Measurements from ENCODE around the gene CMPK2. TPM values are rescaled to one million over a fixed set of nuclear protein-coding genes. Genes with fewer than 3 reads are reported as not detected.

The CMPK2 gene
- total RNA-seq, 1 experiment from 2014 or later: 2.6 TPM

- DNase-seq (ENCODE audit: low read depth, low spot score): peak; percentile 85
- in situ Hi-C loops (cut with HindIII; ENCODE audit: low pct_unique_long_range_greater_than_20kb, low sequenced_read_pairs): no loop called here
These were observed 39.4 kb downstream of the CMPK2 start for GRCh38 chr2:6826081-6826913.

GRCh38 chr2:6824962-6825361, 40.7 kb downstream of the CMPK2 start:
- in situ Hi-C loops (cut with HindIII; ENCODE audit: low pct_unique_long_range_greater_than_20kb, low sequenced_read_pairs): no loop called here
- peak; percentile 58 for DNase-seq (ENCODE audit: low read depth, low spot score)

GRCh38 chr2:6823111-6823510, 42.6 kb downstream of the CMPK2 start:
- in situ Hi-C loops (cut with HindIII; ENCODE audit: low pct_unique_long_range_greater_than_20kb, low sequenced_read_pairs): no loop called here
- no peak for DNase-seq (ENCODE audit: low read depth, low spot score)

GRCh38 chr2:6822406-6822805, 43.3 kb downstream of the CMPK2 start:
- in situ Hi-C loops (cut with HindIII; ENCODE audit: low pct_unique_long_range_greater_than_20kb, low sequenced_read_pairs): no loop called here
- no peak for DNase-seq (ENCODE audit: low read depth, low spot score)

DNA sequence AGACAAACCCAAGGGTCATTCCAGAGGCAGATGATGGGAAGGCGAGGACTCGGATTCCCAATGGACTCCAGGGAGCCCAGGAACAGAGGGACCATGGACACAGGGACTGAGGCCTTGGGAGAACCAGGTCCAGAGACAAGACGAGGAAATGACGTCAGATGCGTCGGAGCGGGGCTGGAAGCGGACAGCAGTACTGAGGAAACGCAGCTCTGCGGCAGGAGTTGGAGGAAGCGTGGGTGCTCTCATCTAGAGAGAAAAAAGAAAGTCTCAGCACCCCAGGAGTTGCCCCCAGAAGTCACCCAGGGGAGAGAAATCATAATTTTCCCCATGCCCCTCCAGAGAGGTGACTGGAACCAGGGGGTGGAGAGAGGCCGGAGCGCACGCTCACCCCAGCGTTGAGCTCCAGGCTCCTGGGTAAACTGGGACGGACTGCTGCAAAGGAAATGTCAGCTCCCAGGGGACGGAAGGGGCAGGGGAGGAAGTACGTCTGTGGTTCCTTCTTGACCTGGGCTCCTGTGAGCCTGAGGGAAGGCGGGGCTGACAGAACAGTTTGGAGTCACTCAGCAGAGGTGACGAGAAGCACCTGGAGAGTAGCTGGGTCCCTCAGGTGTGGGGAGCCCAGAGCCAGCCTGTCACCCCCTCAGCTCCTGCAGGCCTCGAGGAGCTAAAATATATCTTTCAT, 44.7 kb downstream of the CMPK2 start:
- no peak for DNase-seq (ENCODE audit: low read depth, low spot score)
- in situ Hi-C loops (cut with HindIII; ENCODE audit: low pct_unique_long_range_greater_than_20kb, low sequenced_read_pairs): no loop called here

- in situ Hi-C loops (cut with HindIII; ENCODE audit: low pct_unique_long_range_greater_than_20kb, low sequenced_read_pairs): no loop called here
- DNase-seq (ENCODE audit: low read depth, low spot score): no peak
These were observed 45.5 kb downstream of the CMPK2 start for GRCh38 chr2:6820236-6820635.

GRCh38 chr2:6819668-6820067, 46.0 kb downstream of the CMPK2 start:
- DNase-seq (ENCODE audit: low read depth, low spot score): no peak
- in situ Hi-C loops (cut with HindIII; ENCODE audit: low pct_unique_long_range_greater_than_20kb, low sequenced_read_pairs): no loop called here

DNA sequence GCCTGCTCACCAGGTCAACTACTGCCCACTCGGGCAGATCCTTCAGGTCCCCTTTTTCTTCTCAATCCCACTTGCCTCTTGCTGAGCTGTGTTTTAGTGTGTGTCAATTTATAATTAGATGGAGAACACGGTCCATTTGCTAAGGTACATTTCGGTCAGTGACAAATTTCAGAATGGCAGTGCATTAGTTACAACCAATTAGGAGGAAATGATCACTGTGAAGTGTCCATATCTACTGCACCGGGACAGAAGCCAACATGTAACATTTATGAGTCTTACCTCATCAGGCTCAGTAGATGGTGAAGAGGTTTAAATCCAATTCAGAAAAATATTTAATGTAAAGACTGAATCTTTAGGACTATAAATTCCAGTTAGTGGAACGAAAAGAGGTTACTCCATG, 47.7 kb downstream of the CMPK2 start:
- DNase-seq (ENCODE audit: low read depth, low spot score): no peak
- in situ Hi-C loops (cut with HindIII; ENCODE audit: low pct_unique_long_range_greater_than_20kb, low sequenced_read_pairs): no loop called here

- no peak for DNase-seq (ENCODE audit: low read depth, low spot score)
- in situ Hi-C loops (cut with HindIII; ENCODE audit: low pct_unique_long_range_greater_than_20kb, low sequenced_read_pairs): no loop called here
These were observed 50.8 kb downstream of the CMPK2 start for GRCh38 chr2:6814869-6815268.

DNA sequence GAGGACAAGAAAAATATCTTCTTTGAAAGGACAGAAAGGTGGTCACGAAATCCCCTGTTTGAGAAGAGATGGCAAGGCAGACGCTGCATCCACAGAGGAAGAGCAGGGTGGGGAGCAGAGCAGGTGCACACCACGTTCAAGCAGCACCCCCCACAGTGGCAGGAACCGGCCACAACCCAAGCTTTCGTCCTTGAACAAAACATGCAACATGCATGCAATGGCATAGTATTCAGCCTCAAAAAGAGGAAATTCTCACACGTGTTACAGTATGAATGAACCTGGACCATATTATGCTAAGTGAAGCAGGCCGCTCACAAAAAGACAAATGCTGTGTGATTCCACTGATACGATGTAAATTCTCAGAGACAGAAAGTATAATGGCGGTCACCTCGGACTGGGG, 51.4 kb downstream of the CMPK2 start:
- DNase-seq (ENCODE audit: low read depth, low spot score): no peak
- in situ Hi-C loops (cut with HindIII; ENCODE audit: low pct_unique_long_range_greater_than_20kb, low sequenced_read_pairs): no loop called here

GRCh38 chr2:6813573-6813972, 52.1 kb downstream of the CMPK2 start:
- in situ Hi-C loops (cut with HindIII; ENCODE audit: low pct_unique_long_range_greater_than_20kb, low sequenced_read_pairs): no loop called here
- no peak for DNase-seq (ENCODE audit: low read depth, low spot score)

- DNase-seq (ENCODE audit: low read depth, low spot score): no peak
- in situ Hi-C loops (cut with HindIII; ENCODE audit: low pct_unique_long_range_greater_than_20kb, low sequenced_read_pairs): no loop called here
These were observed 52.7 kb downstream of the CMPK2 start for GRCh38 chr2:6812857-6813530.

GRCh38 chr2:6810961-6811360, 54.7 kb downstream of the CMPK2 start:
- in situ Hi-C loops (cut with HindIII; ENCODE audit: low pct_unique_long_range_greater_than_20kb, low sequenced_read_pairs): no loop called here
- DNase-seq (ENCODE audit: low read depth, low spot score): no peak

- no peak for DNase-seq (ENCODE audit: low read depth, low spot score)
- in situ Hi-C loops (cut with HindIII; ENCODE audit: low pct_unique_long_range_greater_than_20kb, low sequenced_read_pairs): no loop called here
These were observed 57.3 kb downstream of the CMPK2 start for GRCh38 chr2:6808426-6808825.

- no peak for DNase-seq (ENCODE audit: low read depth, low spot score)
- in situ Hi-C loops (cut with HindIII; ENCODE audit: low pct_unique_long_range_greater_than_20kb, low sequenced_read_pairs): no loop called here
These were observed 59.1 kb downstream of the CMPK2 start for GRCh38 chr2:6806604-6807003.

- in situ Hi-C loops (cut with HindIII; ENCODE audit: low pct_unique_long_range_greater_than_20kb, low sequenced_read_pairs): no loop called here
- no peak for DNase-seq (ENCODE audit: low read depth, low spot score)
These were observed 65.2 kb downstream of the CMPK2 start for GRCh38 chr2:6800553-6800952.
